ENCODE data around the gene EHD2.
"Not testable (repeated sequence)": the region's sequence is repeated elsewhere in the genome, so short reads cannot be mapped to it uniquely, and the experiment has no call there.

EHD2 gene

GRCh38 chr19:47745010-47745901 lies 32.0 kb downstream of the EHD2 start, which contains the start of gene NOP53:
NOP53 (plus strand) TSS chr19:47745546; CDS start chr19:47745560, 14 bp downstream.
- DNase-seq (ENCODE audit: extremely low read depth in 1 of 2, low read depth in 1 of 2) = peak; percentile 93 to 94

- DNase-seq (ENCODE audit: extremely low read depth in 1 of 2, low read depth in 1 of 2) = not testable (repeated sequence)
Measured at GRCh38 chr19:47746129-47746528, 32.9 kb downstream of the EHD2 start.

- DNase-seq (ENCODE audit: extremely low read depth in 1 of 2, low read depth in 1 of 2) = no peak
Measured at GRCh38 chr19:47749326-47749725, 36.1 kb downstream of the EHD2 start.

- no peak for DNase-seq (ENCODE audit: extremely low read depth in 1 of 2, low read depth in 1 of 2)
Measured at GRCh38 chr19:47750752-47751151, 37.5 kb downstream of the EHD2 start.

GRCh38 chr19:47752440-47753211 lies 39.4 kb downstream of the EHD2 start:
- no peak for DNase-seq (ENCODE audit: extremely low read depth in 1 of 2, low read depth in 1 of 2)

GRCh38 chr19:47754206-47755064 lies 41.2 kb downstream of the EHD2 start:
- no peak for DNase-seq (ENCODE audit: extremely low read depth in 1 of 2, low read depth in 1 of 2)

GRCh38 chr19:47755065-47755761 lies 42.0 kb downstream of the EHD2 start:
- no peak for DNase-seq (ENCODE audit: extremely low read depth in 1 of 2, low read depth in 1 of 2)

- DNase-seq (ENCODE audit: extremely low read depth in 1 of 2, low read depth in 1 of 2) = no peak
Measured at GRCh38 chr19:47755762-47756626, 42.8 kb downstream of the EHD2 start.

GRCh38 chr19:47756627-47756929 lies 43.4 kb downstream of the EHD2 start:
- DNase-seq (ENCODE audit: extremely low read depth in 1 of 2, low read depth in 1 of 2) = no peak

GRCh38 chr19:47756953-47757608 lies 43.9 kb downstream of the EHD2 start:
- DNase-seq (ENCODE audit: extremely low read depth in 1 of 2, low read depth in 1 of 2) = no peak

GRCh38 chr19:47757617-47758442 lies 44.6 kb downstream of the EHD2 start:
- no peak for DNase-seq (ENCODE audit: extremely low read depth in 1 of 2, low read depth in 1 of 2)

- DNase-seq (ENCODE audit: extremely low read depth in 1 of 2, low read depth in 1 of 2) = no peak
Measured at GRCh38 chr19:47758443-47758804, 45.2 kb downstream of the EHD2 start.

GRCh38 chr19:47760632-47760999 lies 47.4 kb downstream of the EHD2 start:
- no peak for DNase-seq (ENCODE audit: extremely low read depth in 1 of 2, low read depth in 1 of 2)

- no peak for DNase-seq (ENCODE audit: extremely low read depth in 1 of 2, low read depth in 1 of 2)
Measured at GRCh38 chr19:47761566-47761965, 48.3 kb downstream of the EHD2 start.

- no peak for DNase-seq (ENCODE audit: extremely low read depth in 1 of 2, low read depth in 1 of 2)
Measured at GRCh38 chr19:47762151-47762550, 48.9 kb downstream of the EHD2 start.

GRCh38 chr19:47762615-47763308 lies 49.5 kb downstream of the EHD2 start:
- DNase-seq (ENCODE audit: extremely low read depth in 1 of 2, low read depth in 1 of 2) = no peak

GRCh38 chr19:47764705-47765104 lies 51.5 kb downstream of the EHD2 start:
- DNase-seq (ENCODE audit: extremely low read depth in 1 of 2, low read depth in 1 of 2) = not testable (repeated sequence)

Measured in activated CD8-positive, alpha-beta memory T cell treated with anti-CD3 and anti-CD28 coated beads for 1 hour (primary cell).